Measurements from ENCODE around the gene HBA1.
"Not testable (repeated sequence)": the region's sequence is repeated elsewhere in the genome, so short reads cannot be mapped to it uniquely, and the experiment has no call there.

HBA1 gene

GRCh38 chr16:160242-160641 lies 16.2 kb upstream of the HBA1 start:
- not testable (repeated sequence) for DNase-seq

GRCh38 chr16:160691-161190 lies 15.7 kb upstream of the HBA1 start:
- no peak for DNase-seq

- no peak for DNase-seq
These were observed 14.0 kb upstream of the HBA1 start for GRCh38 chr16:162271-162991.

DNA sequence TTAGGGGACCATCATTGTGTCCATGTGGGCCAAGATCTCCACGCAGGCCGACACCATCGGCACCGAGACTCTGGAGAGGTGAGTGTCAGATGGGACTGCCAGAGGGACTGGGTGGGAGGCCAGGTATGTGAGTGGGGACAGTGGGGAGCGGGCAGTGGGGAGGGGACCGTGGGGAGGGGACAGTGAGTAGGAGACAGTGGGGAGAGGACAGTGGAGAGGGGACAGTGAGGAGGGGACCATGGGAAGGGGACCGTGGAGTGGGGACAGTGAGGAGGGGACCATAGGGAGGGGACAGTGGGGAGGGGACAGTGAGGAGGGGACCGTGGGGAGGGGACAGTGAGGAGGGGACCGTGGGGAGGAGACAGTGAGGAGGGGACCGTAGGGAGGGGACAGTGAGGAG lies 13.3 kb upstream of the HBA1 start:
- not testable (repeated sequence) for DNase-seq

- not testable (repeated sequence) for DNase-seq
These were observed 12.8 kb upstream of the HBA1 start for GRCh38 chr16:163696-164095.

DNA sequence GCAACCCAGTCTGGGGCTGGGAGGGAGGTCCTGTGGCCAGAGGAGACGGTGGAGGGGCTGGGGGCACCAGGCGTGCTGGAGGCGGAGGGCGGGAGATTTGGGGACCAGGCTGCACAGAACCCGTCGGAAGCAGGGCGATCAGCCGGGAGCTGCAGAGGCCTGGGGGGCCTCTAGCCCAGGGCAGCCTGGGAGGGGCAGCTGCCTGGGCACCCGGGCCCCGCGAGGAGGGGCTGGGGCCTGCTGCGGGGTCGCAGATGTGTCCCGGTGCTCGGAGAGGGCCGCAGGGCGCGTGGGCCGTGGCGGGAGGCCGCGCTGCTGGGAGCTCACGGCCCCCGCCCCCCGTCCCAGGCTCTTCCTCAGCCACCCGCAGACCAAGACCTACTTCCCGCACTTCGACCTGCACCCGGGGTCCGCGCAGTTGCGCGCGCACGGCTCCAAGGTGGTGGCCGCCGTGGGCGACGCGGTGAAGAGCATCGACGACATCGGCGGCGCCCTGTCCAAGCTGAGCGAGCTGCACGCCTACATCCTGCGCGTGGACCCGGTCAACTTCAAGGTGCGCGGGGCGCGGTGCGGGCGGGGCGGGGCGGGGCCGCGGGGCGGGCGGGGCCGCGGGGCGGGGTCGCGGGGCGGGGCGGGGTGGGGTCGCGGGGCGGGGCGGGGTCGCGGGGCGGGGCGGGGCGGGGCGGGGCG lies 12.2 kb upstream of the HBA1 start:
- DNase-seq = not testable (repeated sequence)

- DNase-seq = no peak
These were observed 11.5 kb upstream of the HBA1 start for GRCh38 chr16:164827-165538.

- peak; percentile 42 for DNase-seq
These were observed 10.7 kb upstream of the HBA1 start, which contains the start of gene HBM for GRCh38 chr16:165539-166374. TSS of gene HBM (plus strand) at chr16:165978. CDS start at chr16:165998, 20 bp downstream.

DNA sequence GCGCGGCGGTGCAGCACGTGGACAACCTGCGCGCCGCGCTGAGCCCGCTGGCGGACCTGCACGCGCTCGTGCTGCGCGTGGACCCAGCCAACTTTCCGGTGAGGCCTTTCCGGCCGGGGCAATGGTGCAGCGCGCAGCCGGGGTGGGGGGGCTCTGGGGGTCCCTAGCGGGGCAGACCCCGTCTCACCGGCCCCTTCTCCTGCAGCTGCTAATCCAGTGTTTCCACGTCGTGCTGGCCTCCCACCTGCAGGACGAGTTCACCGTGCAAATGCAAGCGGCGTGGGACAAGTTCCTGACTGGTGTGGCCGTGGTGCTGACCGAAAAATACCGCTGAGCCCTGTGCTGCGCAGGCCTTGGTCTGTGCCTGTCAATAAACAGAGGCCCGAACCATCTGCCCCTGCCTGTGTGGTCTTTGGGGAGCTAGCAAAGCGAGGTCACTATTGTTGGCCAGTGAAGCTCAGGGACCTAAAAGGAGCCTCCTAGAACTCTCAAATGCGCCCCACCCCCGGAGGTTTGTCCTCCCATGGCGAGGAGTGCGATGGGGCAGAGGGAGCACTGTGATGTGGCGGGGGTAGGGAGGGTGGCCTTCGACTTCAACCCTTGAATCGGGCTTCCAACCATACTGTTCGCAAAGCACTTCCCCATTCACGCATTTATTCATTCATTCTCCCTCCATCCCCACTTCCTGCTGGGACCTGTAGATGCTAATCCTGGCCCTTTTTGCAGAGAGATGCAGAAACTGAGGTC lies 9.9 kb upstream of the HBA1 start:
- no peak for DNase-seq

DNA sequence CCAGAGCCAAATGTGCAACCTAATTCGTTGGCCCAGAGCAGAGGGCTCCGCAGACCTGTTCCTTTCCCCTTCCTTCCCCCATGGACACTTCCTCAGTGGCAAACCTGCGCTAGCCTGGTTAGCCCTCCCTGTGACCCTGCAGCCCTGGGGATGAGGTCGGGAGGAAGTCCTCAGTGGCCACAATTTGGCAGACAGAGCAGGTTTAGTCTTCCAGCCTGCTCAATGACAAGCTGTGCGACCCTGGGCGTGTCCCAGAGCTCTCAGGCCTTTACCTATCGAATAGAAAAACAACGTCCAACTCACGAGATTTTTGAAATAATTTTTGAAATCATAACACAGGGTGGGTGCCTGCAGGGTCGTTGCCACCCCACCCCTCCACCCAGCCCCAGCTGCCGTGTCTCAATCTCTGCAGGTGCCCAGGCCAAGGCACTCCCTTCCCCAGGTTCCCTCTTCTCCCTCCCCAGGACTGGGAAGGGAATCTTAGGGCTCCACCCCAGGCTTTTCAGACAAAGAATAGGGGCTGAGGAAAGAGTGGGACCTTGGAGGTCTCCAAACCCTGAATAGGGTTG lies 9.3 kb upstream of the HBA1 start:
- no peak for DNase-seq

- no peak for DNase-seq
These were observed 8.1 kb upstream of the HBA1 start for GRCh38 chr16:168424-168823.

DNA sequence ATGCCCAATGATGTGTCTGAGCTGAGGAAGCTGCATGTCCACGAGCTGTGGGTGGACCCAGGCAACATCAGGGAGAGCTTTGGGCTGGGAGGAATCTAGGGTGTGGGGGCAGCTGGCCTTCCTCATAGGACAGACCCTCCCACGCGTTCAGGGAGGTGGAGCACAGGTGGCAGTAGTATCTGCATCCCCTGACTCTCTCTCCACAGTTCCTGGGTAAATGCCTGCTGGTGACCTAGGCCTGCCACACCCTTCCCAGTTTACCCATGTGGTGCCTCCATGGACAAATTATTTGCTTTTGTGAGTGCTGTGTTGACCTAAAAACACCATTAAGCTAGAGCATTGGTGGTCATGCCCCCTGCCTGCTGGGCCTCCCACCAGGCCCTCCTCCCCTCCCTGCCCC lies 7.5 kb upstream of the HBA1 start:
- no peak for DNase-seq

DNA sequence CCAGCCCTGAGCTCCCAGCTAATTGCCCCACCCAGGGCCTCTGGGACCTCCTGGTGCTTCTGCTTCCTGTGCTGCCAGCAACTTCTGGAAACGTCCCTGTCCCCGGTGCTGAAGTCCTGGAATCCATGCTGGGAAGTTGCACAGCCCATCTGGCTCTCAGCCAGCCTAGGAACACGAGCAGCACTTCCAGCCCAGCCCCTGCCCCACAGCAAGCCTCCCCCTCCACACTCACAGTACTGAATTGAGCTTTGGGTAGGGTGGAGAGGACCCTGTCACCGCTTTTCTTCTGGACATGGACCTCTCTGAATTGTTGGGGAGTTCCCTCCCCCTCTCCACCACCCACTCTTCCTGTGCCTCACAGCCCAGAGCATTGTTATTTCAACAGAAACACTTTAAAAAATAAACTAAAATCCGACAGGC lies 6.4 kb upstream of the HBA1 start:
- DNase-seq = not testable (repeated sequence)

GRCh38 chr16:170788-171187 lies 5.7 kb upstream of the HBA1 start:
- DNase-seq = no peak

DNA sequence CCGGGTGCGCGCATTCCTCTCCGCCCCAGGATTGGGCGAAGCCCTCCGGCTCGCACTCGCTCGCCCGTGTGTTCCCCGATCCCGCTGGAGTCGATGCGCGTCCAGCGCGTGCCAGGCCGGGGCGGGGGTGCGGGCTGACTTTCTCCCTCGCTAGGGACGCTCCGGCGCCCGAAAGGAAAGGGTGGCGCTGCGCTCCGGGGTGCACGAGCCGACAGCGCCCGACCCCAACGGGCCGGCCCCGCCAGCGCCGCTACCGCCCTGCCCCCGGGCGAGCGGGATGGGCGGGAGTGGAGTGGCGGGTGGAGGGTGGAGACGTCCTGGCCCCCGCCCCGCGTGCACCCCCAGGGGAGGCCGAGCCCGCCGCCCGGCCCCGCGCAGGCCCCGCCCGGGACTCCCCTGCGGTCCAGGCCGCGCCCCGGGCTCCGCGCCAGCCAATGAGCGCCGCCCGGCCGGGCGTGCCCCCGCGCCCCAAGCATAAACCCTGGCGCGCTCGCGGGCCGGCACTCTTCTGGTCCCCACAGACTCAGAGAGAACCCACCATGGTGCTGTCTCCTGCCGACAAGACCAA lies 4.0 kb upstream of the HBA1 start, which contains the start of gene HBA2:
Gene HBA2 (plus strand): TSS at position 503 of the 568 bp plus-strand sequence. CDS start 37 bp downstream, at position 540.
- DNase-seq = not testable (repeated sequence)

GRCh38 chr16:173211-173854 lies 3.1 kb upstream of the HBA1 start:
- DNase-seq = not testable (repeated sequence)

- DNase-seq = not testable (repeated sequence)
These were observed 2.3 kb upstream of the HBA1 start for GRCh38 chr16:173928-174769.

GRCh38 chr16:175011-175949 lies 1.2 kb upstream of the HBA1 start:
- DNase-seq = no peak

Data from activated naive CD4-positive, alpha-beta T cell treated with anti-CD3 and anti-CD28 coated beads, Interleukin-2, amount 50 U/mL, for 16 hours (primary cell).